Measurements from ENCODE around the gene CATSPERD.

The CATSPERD gene

GRCh38 chr19:5691822-5692722, 28.4 kb upstream of the CATSPERD start:
- TF ChIP-seq GATA2 (IDR thresholded peaks at IDR 0.05; ENCODE audit: low read depth, low read length) (no peak), GATA3 (IDR thresholded peaks at IDR 0.05; ENCODE audit: low read depth, low read length) (no peak)

GRCh38 chr19:5692723-5693194, 27.7 kb upstream of the CATSPERD start:
- TF ChIP-seq GATA2 (IDR thresholded peaks at IDR 0.05; ENCODE audit: low read depth, low read length): no peak
- TF ChIP-seq GATA3 (IDR thresholded peaks at IDR 0.05; ENCODE audit: low read depth, low read length): no peak

GRCh38 chr19:5693195-5694166, 27.0 kb upstream of the CATSPERD start:
- TF ChIP-seq GATA2 (IDR thresholded peaks at IDR 0.05; ENCODE audit: low read depth, low read length) (no peak), GATA3 (IDR thresholded peaks at IDR 0.05; ENCODE audit: low read depth, low read length) (no peak)

GRCh38 chr19:5694167-5694955, 26.1 kb upstream of the CATSPERD start:
- no peak for TF ChIP-seq GATA3 (IDR thresholded peaks at IDR 0.05; ENCODE audit: low read depth, low read length)
- no peak for TF ChIP-seq GATA2 (IDR thresholded peaks at IDR 0.05; ENCODE audit: low read depth, low read length)

- TF ChIP-seq GATA2 (IDR thresholded peaks at IDR 0.05; ENCODE audit: low read depth, low read length): no peak
- TF ChIP-seq GATA3 (IDR thresholded peaks at IDR 0.05; ENCODE audit: low read depth, low read length): no peak
Measured at GRCh38 chr19:5694956-5695648, 25.3 kb upstream of the CATSPERD start.

GRCh38 chr19:5695649-5696195, 24.7 kb upstream of the CATSPERD start:
- TF ChIP-seq GATA2 (IDR thresholded peaks at IDR 0.05; ENCODE audit: low read depth, low read length) (no peak), GATA3 (IDR thresholded peaks at IDR 0.05; ENCODE audit: low read depth, low read length) (no peak)

- no peak for TF ChIP-seq GATA2 (IDR thresholded peaks at IDR 0.05; ENCODE audit: low read depth, low read length)
- no peak for TF ChIP-seq GATA3 (IDR thresholded peaks at IDR 0.05; ENCODE audit: low read depth, low read length)
Measured at GRCh38 chr19:5696196-5697021, 24.0 kb upstream of the CATSPERD start.

- no peak for TF ChIP-seq GATA3 (IDR thresholded peaks at IDR 0.05; ENCODE audit: low read depth, low read length)
- no peak for TF ChIP-seq GATA2 (IDR thresholded peaks at IDR 0.05; ENCODE audit: low read depth, low read length)
Measured at GRCh38 chr19:5697022-5697889, 23.2 kb upstream of the CATSPERD start.

- no peak for TF ChIP-seq GATA3 (IDR thresholded peaks at IDR 0.05; ENCODE audit: low read depth, low read length)
- TF ChIP-seq GATA2 (IDR thresholded peaks at IDR 0.05; ENCODE audit: low read depth, low read length): no peak
Measured at GRCh38 chr19:5697890-5698634, 22.4 kb upstream of the CATSPERD start.

GRCh38 chr19:5698635-5699422, 21.6 kb upstream of the CATSPERD start:
- TF ChIP-seq GATA3 (IDR thresholded peaks at IDR 0.05; ENCODE audit: low read depth, low read length): no peak
- TF ChIP-seq GATA2 (IDR thresholded peaks at IDR 0.05; ENCODE audit: low read depth, low read length): no peak
